IMR-90 (cell line): Measurements from ENCODE around the gene MYH11. TPM values are rescaled to one million over a fixed set of nuclear protein-coding genes. Genes with fewer than 3 reads are reported as not detected.

ENCODE experiments used
- ATAC-seq: fragments of 200-7000 bp; cut with Tn5 transposase; 2 replicates; pipeline ENCODE4 v1.9.1; 2020; ENCODE audit warnings: low read depth, mild to moderate bottlenecking, moderate library complexity
- BruUV-seq: library from RNA; stranded (reverse); fragments of 400-500 nt; replicated peaks from 2 replicates; lab custom pipeline; 2021; lab: Mats Ljungman, UMichigan
- CTCF ChIA-PET: fragments of 300-600 bp; formaldehyde crosslinking; extraction: SDS; loops from one replicate; lab custom pipeline; 2021; ENCODE audit warnings: antibody characterized with exemption; lab: Yijun Ruan, JAX
- POLR2A ChIA-PET: fragments of 300-600 bp; sonication (Branson Sonifier 250); formaldehyde crosslinking; loops from one replicate; lab custom pipeline; 2022; ENCODE audit warnings: antibody characterized with exemption; ENCODE audit not compliant: unreplicated experiment; lab: Charles Lee
- DNase-seq: peaks from one replicate; pipeline ENCODE4 v3.0.0; 2013
- H2AFZ ChIP-seq: replicated peaks from 2 replicates; pipeline ENCODE3; 2013; ENCODE audit warnings: low read length, mild to moderate bottlenecking; ENCODE audit not compliant: poor library complexity
- H2AK5ac ChIP-seq: 2 replicates; pipeline ENCODE4 v1.6.1; 2013; ENCODE audit warnings: low read depth, low read length, inconsistent platforms
- H2AK9ac ChIP-seq: replicated peaks from 2 replicates; pipeline ENCODE3; 2013; ENCODE audit warnings: mild to moderate bottlenecking, low read depth, low read length, moderate library complexity; ENCODE audit not compliant: poor library complexity
- H2BK120ac ChIP-seq: 2 replicates; pipeline ENCODE4 v1.6.1; 2013; ENCODE audit warnings: low read depth, low read length, inconsistent platforms
- H2BK15ac ChIP-seq: 3 replicates; pipeline ENCODE4 v1.6.1; 2013; ENCODE audit warnings: low read depth, low read length, inconsistent platforms
- H2BK20ac ChIP-seq: 2 replicates; pipeline ENCODE4 v1.6.1; 2013; ENCODE audit warnings: low read depth, mild to moderate bottlenecking, inconsistent platforms, low read length, moderate library complexity
- H2BK5ac ChIP-seq: 2 replicates; pipeline ENCODE4 v1.6.1; 2013; ENCODE audit warnings: mild to moderate bottlenecking, low read depth, low read length, inconsistent platforms; ENCODE audit not compliant: poor library complexity, severe bottlenecking
- H3K14ac ChIP-seq: replicated peaks from 2 replicates; pipeline ENCODE4 v1.6.1; 2013; ENCODE audit warnings: low read depth, low read length, inconsistent platforms
- H3K18ac ChIP-seq: 2 replicates; pipeline ENCODE4 v1.6.1; 2013; ENCODE audit warnings: low read depth, low read length, control low read depth
- H3K23ac ChIP-seq: 2 replicates; pipeline ENCODE4 v1.6.1; 2013; ENCODE audit warnings: low read depth, low read length, inconsistent platforms
- H3K27ac ChIP-seq: 2 replicates; pipeline ENCODE4 v1.5.1; 2013; ENCODE audit warnings: mild to moderate bottlenecking, control low read depth, low read length; ENCODE audit not compliant: insufficient read depth
- H3K27me3 ChIP-seq: 2 replicates; pipeline ENCODE4 v1.6.1; 2013; ENCODE audit warnings: low read length; ENCODE audit not compliant: control insufficient read depth, insufficient read depth
- H3K36me3 ChIP-seq: 2 replicates; pipeline ENCODE4 v1.6.1; 2013; ENCODE audit warnings: low read length, mixed read lengths; ENCODE audit not compliant: control insufficient read depth, insufficient read depth
- H3K4ac ChIP-seq: 2 replicates; pipeline ENCODE4 v1.6.1; 2013; ENCODE audit warnings: low read depth, low read length, inconsistent platforms
- H3K4me1 ChIP-seq: 2 replicates; pipeline ENCODE4 v1.6.1; 2013; ENCODE audit warnings: low read length, mixed read lengths; ENCODE audit not compliant: control insufficient read depth, insufficient read depth
- H3K4me2 ChIP-seq: 2 replicates; pipeline ENCODE4 v1.6.1; 2013; ENCODE audit warnings: low read depth, mild to moderate bottlenecking, control low read depth, low read length, moderate library complexity
- H3K4me3 ChIP-seq: 2 replicates; pipeline ENCODE4 v1.5.1; 2013; ENCODE audit warnings: low read depth, mild to moderate bottlenecking, control low read depth, low read length, moderate library complexity; ENCODE audit not compliant: insufficient read depth
- H3K56ac ChIP-seq: 2 replicates; pipeline ENCODE4 v1.6.1; 2013; ENCODE audit warnings: low read length, inconsistent platforms; ENCODE audit not compliant: insufficient read depth; ENCODE audit errors: extremely low read depth
- H3K79me1 ChIP-seq, 2 experiments: 2 replicates each; pipeline ENCODE4 v1.6.1; 2013; ENCODE audit warnings: low read length in 2 of 2, inconsistent platforms in 1 of 2, low read depth in 1 of 2
- H3K9ac ChIP-seq: 2 replicates; pipeline ENCODE4 v1.6.1; 2013; ENCODE audit warnings: low read depth, low read length, control low read depth
- H3K9me1 ChIP-seq: 2 replicates; pipeline ENCODE4 v1.6.1; 2013; ENCODE audit warnings: low read length, inconsistent platforms; ENCODE audit not compliant: insufficient read depth
- H3K9me3 ChIP-seq: 2 replicates; pipeline ENCODE4 v1.6.1; 2013; ENCODE audit warnings: low read length; ENCODE audit not compliant: control insufficient read depth, insufficient read depth
- H4K20me1 ChIP-seq: 2 replicates; pipeline ENCODE4 v1.6.1; 2013; ENCODE audit warnings: low read length, inconsistent platforms; ENCODE audit not compliant: insufficient read depth
- H4K5ac ChIP-seq: 2 replicates; pipeline ENCODE4 v1.6.1; 2013; ENCODE audit warnings: mild to moderate bottlenecking, low read depth, low read length, control low read depth
- H4K8ac ChIP-seq, 2 experiments: 2 replicates each; pipeline ENCODE4 v1.6.1; 2013; ENCODE audit warnings: low read depth in 2 of 2, low read length in 2 of 2, control low read depth in 1 of 2, inconsistent platforms in 1 of 2
- H4K91ac ChIP-seq: 2 replicates; pipeline ENCODE4 v1.6.1; 2013; ENCODE audit warnings: low read depth, low read length, inconsistent platforms; ENCODE audit not compliant: insufficient read depth
- BHLHE40 ChIP-seq: fragments of 150-350 bp; IDR thresholded peaks from 2 replicates; pipeline ENCODE4 v1.6.1; 2016; ENCODE audit warnings: mild to moderate bottlenecking, low read depth, low read length
- CEBPB ChIP-seq: IDR thresholded peaks from 2 replicates; pipeline ENCODE4 v1.6.1; 2012; ENCODE audit warnings: low read depth, low read length, improper control_type of control experiment
- CHD1 ChIP-seq: IDR thresholded peaks from 2 replicates; pipeline ENCODE4 v1.6.1; 2012; ENCODE audit warnings: low read depth, low read length, improper control_type of control experiment
- CTCF ChIP-seq: conservative IDR thresholded peaks from 2 replicates; pipeline ENCODE4 v1.5.1; 2012; ENCODE audit warnings: mild to moderate bottlenecking, low read depth, low read length, improper control_type of control experiment
- FOS ChIP-seq: fragments of 150-350 bp; IDR thresholded peaks from 2 replicates; pipeline ENCODE4 v1.6.1; 2016; ENCODE audit warnings: low read depth, low read length
- MAFK ChIP-seq: IDR thresholded peaks from 2 replicates; pipeline ENCODE4 v1.6.1; 2012; ENCODE audit warnings: low read depth, low read length, improper control_type of control experiment
- MAZ ChIP-seq: IDR thresholded peaks from 2 replicates; pipeline ENCODE4 v1.6.1; 2012; ENCODE audit warnings: low read depth, mild to moderate bottlenecking, low read length, improper control_type of control experiment, moderate library complexity, borderline replicate concordance
- MXI1 ChIP-seq: IDR thresholded peaks from 2 replicates; pipeline ENCODE4 v1.6.1; 2012; ENCODE audit warnings: low read depth, mild to moderate bottlenecking, low read length, moderate library complexity, borderline replicate concordance
- NFE2L2 ChIP-seq: fragments of 150-350 bp; IDR thresholded peaks from 2 replicates; pipeline ENCODE4 v1.6.1; 2016; ENCODE audit warnings: low read depth, mild to moderate bottlenecking, low read length
- POLR2A ChIP-seq: IDR thresholded peaks from 2 replicates; pipeline ENCODE4 v1.6.1; 2012; ENCODE audit warnings: mild to moderate bottlenecking, low read depth, low read length
- RAD21 ChIP-seq: IDR thresholded peaks from 2 replicates; pipeline ENCODE4 v1.6.1; 2012; ENCODE audit warnings: low read length, improper control_type of control experiment
- RFX5 ChIP-seq: IDR thresholded peaks from 2 replicates; pipeline ENCODE4 v1.8.0; 2012; ENCODE audit warnings: low read depth, mild to moderate bottlenecking, low read length, moderate library complexity
- SMC3 ChIP-seq: fragments of 150-350 bp; IDR thresholded peaks from 2 replicates; pipeline ENCODE4 v1.6.1; 2016; ENCODE audit warnings: low read depth, mild to moderate bottlenecking, antibody characterized with exemption, low read length, moderate library complexity
- USF2 ChIP-seq: fragments of 150-350 bp; IDR thresholded peaks from 2 replicates; pipeline ENCODE4 v1.6.1; 2017; ENCODE audit warnings: mild to moderate bottlenecking, antibody characterized with exemption, low read length, low read depth
- WGBS, 2 experiments: methylation state at CpG; one replicate each; pipeline versions ENCODE4 v1.1.5 to v1.1.7; 2013; ENCODE audit warnings: missing lambda C conversion rate in 2 of 2; ENCODE audit not compliant: insufficient read length in 1 of 2; ENCODE audit errors: extremely low coverage in 2 of 2; 5-methylcytosine and 5-hydroxymethylcytosine counted together
- dilution Hi-C: fragments of 300-500 bp; cut with HindIII; formaldehyde crosslinking; loops from one replicate; pipeline ENCODE4 v1.14.3; 2018; ENCODE audit warnings: low sequenced_read_pairs; ENCODE audit not compliant: unreplicated experiment
- in situ Hi-C: fragments of 300-500 bp; cut with MboI; formaldehyde crosslinking; loops from 3 replicates; pipeline ENCODE4 v1.14.3; 2019; ENCODE audit warnings: low sequenced_read_pairs, inconsistent platforms, mixed read lengths
- intact Hi-C: fragments of 100-400 bp; cut with micrococcal nuclease; formaldehyde crosslinking; loops from 2 replicates; pipeline ENCODE4 v1.10.0; 2022
- polyA plus RNA-seq, 3 experiments: library from polyadenylated mRNA; depleted of rRNA; stranded (reverse); fragments of >200 nt; gene quantifications; 2 replicates each; pipeline ENCODE4 v1.2.3, GENCODE V29; 2012; ENCODE audit warnings: low replicate concordance in 1 of 3
- total RNA-seq: library from RNA; depleted of rRNA; stranded (reverse); fragments of >200 nt; gene quantifications from 2 replicates; pipeline ENCODE4 v1.2.3, GENCODE V29; 2012

Gene MYH11
- total and polyA plus RNA-seq, 2 of the 4 experiments (the other 2 are of a cell fraction): under 0.01 to 0.12 TPM

- Histone ChIP-seq H3K4me2 (no peak overlapping the region), H3K4ac (no peak overlapping the region), H3K27ac (no peak overlapping the region), H3K36me3 (no peaks in the 10 kb centered on the region), H2AK9ac (no peak overlapping the region), H3K27me3 (peaks cover 3% of the 10 kb centered on the region; the same call in 1 of the 2 replicates), H4K20me1 (no peaks in the 10 kb centered on the region), H3K9me3 (no peaks in the 10 kb centered on the region), H3K79me1 (no peaks in the 10 kb centered on the region), H2AK5ac (no peak overlapping the region), H2AFZ (no peak overlapping the region), H3K4me1 (peaks cover 3% of the 10 kb centered on the region; the same call in 1 of the 2 replicates), H3K14ac (no peak overlapping the region), H4K5ac (no peak overlapping the region), H3K9ac (no peak overlapping the region), H4K8ac (no peak overlapping the region), H3K56ac (no peak overlapping the region), H2BK20ac (no peak overlapping the region), H4K91ac (no peak overlapping the region), H3K23ac (no peak overlapping the region), H2BK120ac (no peak overlapping the region), H2BK15ac (no peak overlapping the region), H2BK5ac (no peak overlapping the region), H3K9me1 (no peaks in the 10 kb centered on the region; the same call in 1 of the 2 replicates), H3K4me3 (no peak overlapping the region), H3K18ac (no peak overlapping the region)
- dilution Hi-C loops: no loop called here
- no TSS peak for BruUV-seq
- no peak for TF ChIP-seq CHD1
- TF ChIP-seq MAZ: no peak
- no peak for TF ChIP-seq USF2
- TF ChIP-seq CTCF: no peak
- TF ChIP-seq BHLHE40: no peak
- no peak for TF ChIP-seq SMC3
- TF ChIP-seq MAFK: no peak
- TF ChIP-seq NFE2L2: no peak
- no peak for TF ChIP-seq POLR2A
- TF ChIP-seq RAD21: no peak
- TF ChIP-seq CEBPB: no peak
- no peak for TF ChIP-seq MXI1
- no peak for TF ChIP-seq RFX5
- no peak for TF ChIP-seq FOS
- intact Hi-C loops: no loop called here
- POLR2A ChIA-PET: no interaction called here
- in situ Hi-C loops: no loop called here
- ATAC-seq (no peak), DNase-seq (no peak)
- CTCF ChIA-PET: no interaction called here
- WGBS, 2 experiments: 91% methylated on average over 9 of the region's 11 CpGs; no CpG with 5 or more reads in 1 of the 2 experiments
These were observed 70.3 kb downstream of the MYH11 start for GRCh38 chr16:15786501-15786900.
